Measurements from ENCODE around the gene COL5A1. TPM values are rescaled to one million over a fixed set of nuclear protein-coding genes. Genes with fewer than 3 reads are reported as not detected.

The COL5A1 gene
- total and polyA plus RNA-seq, 2 experiments from 2014 or later, result 2.5 to 13.1 TPM

DNA sequence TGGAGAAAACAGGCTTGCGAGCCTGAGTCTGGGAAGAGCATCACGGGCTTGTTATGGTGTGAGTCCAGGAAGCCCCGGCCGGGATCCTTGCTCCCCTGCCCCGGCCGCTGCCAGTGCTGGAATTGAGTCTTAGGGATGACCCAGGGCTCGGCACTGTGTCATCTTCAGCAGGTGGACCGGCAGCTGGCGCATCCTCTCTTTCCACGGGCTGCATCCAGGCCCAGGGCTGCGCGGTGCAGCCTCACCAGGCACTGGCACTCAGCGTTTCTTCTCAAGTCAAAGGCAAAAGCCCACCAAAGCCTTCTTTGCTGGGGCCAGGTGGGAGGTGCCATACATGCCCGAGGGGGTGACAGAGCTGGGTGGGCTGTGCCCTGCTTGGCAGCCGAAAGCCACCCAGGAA, 46.6 kb downstream of the COL5A1 start (continued):
- TF ChIP-seq, protein P1, sequence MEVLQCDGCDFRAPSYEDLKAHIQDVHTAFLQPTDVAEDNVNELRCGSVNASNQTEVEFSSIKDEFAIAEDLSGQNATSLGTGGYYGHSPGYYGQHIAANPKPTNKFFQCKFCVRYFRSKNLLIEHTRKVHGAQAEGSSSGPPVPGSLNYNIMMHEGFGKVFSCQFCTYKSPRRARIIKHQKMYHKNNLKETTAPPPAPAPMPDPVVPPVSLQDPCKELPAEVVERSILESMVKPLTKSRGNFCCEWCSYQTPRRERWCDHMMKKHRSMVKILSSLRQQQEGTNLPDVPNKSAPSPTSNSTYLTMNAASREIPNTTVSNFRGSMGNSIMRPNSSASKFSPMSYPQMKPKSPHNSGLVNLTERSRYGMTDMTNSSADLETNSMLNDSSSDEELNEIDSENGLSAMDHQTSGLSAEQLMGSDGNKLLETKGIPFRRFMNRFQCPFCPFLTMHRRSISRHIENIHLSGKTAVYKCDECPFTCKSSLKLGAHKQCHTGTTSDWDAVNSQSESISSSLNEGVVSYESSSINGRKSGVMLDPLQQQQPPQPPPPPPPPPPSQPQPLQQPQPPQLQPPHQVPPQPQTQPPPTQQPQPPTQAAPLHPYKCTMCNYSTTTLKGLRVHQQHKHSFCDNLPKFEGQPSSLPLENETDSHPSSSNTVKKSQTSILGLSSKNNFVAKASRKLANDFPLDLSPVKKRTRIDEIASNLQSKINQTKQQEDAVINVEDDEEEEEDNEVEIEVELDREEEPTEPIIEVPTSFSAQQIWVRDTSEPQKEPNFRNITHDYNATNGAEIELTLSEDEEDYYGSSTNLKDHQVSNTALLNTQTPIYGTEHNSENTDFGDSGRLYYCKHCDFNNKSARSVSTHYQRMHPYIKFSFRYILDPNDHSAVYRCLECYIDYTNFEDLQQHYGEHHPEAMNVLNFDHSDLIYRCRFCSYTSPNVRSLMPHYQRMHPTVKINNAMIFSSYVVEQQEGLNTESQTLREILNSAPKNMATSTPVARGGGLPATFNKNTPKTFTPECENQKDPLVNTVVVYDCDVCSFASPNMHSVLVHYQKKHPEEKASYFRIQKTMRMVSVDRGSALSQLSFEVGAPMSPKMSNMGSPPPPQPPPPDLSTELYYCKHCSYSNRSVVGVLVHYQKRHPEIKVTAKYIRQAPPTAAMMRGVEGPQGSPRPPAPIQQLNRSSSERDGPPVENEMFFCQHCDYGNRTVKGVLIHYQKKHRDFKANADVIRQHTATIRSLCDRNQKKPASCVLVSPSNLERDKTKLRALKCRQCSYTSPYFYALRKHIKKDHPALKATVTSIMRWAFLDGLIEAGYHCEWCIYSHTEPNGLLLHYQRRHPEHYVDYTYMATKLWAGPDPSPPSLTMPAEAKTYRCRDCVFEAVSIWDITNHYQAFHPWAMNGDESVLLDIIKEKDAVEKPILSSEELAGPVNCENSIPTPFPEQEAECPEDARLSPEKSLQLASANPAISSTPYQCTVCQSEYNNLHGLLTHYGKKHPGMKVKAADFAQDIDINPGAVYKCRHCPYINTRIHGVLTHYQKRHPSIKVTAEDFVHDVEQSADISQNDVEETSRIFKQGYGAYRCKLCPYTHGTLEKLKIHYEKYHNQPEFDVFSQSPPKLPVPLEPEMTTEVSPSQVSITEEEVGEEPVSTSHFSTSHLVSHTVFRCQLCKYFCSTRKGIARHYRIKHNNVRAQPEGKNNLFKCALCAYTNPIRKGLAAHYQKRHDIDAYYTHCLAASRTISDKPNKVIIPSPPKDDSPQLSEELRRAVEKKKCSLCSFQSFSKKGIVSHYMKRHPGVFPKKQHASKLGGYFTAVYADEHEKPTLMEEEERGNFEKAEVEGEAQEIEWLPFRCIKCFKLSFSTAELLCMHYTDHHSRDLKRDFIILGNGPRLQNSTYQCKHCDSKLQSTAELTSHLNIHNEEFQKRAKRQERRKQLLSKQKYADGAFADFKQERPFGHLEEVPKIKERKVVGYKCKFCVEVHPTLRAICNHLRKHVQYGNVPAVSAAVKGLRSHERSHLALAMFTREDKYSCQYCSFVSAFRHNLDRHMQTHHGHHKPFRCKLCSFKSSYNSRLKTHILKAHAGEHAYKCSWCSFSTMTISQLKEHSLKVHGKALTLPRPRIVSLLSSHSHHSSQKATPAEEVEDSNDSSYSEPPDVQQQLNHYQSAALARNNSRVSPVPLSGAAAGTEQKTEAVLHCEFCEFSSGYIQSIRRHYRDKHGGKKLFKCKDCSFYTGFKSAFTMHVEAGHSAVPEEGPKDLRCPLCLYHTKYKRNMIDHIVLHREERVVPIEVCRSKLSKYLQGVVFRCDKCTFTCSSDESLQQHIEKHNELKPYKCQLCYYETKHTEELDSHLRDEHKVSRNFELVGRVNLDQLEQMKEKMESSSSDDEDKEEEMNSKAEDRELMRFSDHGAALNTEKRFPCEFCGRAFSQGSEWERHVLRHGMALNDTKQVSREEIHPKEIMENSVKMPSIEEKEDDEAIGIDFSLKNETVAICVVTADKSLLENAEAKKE (CRISPR knock-in tag; IDR thresholded peaks at IDR 0.05), result no peak
- TF ChIP-seq ZNF331 (CRISPR knock-in tag; IDR thresholded peaks at IDR 0.05; ENCODE audit: low read depth) (no peak), POLR2AphosphoS5 (IDR thresholded peaks at IDR 0.05; ENCODE audit: low read depth) (no peak), EZH2phosphoT487 (IDR thresholded peaks at IDR 0.05; ENCODE audit: unreplicated experiment) (no peak), EZH2 (IDR thresholded peaks at IDR 0.05; ENCODE audit: low read depth, unreplicated experiment) (no peak), ZNF114 (CRISPR knock-in tag; IDR thresholded peaks at IDR 0.05) (no peak)
- TF ChIP-seq, protein P2, sequence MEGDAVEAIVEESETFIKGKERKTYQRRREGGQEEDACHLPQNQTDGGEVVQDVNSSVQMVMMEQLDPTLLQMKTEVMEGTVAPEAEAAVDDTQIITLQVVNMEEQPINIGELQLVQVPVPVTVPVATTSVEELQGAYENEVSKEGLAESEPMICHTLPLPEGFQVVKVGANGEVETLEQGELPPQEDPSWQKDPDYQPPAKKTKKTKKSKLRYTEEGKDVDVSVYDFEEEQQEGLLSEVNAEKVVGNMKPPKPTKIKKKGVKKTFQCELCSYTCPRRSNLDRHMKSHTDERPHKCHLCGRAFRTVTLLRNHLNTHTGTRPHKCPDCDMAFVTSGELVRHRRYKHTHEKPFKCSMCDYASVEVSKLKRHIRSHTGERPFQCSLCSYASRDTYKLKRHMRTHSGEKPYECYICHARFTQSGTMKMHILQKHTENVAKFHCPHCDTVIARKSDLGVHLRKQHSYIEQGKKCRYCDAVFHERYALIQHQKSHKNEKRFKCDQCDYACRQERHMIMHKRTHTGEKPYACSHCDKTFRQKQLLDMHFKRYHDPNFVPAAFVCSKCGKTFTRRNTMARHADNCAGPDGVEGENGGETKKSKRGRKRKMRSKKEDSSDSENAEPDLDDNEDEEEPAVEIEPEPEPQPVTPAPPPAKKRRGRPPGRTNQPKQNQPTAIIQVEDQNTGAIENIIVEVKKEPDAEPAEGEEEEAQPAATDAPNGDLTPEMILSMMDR (conservative IDR thresholded peaks at IDR 0.05; ENCODE audit: low read depth in 2 of 2), result no peak
- TF ChIP-seq, protein P3, sequence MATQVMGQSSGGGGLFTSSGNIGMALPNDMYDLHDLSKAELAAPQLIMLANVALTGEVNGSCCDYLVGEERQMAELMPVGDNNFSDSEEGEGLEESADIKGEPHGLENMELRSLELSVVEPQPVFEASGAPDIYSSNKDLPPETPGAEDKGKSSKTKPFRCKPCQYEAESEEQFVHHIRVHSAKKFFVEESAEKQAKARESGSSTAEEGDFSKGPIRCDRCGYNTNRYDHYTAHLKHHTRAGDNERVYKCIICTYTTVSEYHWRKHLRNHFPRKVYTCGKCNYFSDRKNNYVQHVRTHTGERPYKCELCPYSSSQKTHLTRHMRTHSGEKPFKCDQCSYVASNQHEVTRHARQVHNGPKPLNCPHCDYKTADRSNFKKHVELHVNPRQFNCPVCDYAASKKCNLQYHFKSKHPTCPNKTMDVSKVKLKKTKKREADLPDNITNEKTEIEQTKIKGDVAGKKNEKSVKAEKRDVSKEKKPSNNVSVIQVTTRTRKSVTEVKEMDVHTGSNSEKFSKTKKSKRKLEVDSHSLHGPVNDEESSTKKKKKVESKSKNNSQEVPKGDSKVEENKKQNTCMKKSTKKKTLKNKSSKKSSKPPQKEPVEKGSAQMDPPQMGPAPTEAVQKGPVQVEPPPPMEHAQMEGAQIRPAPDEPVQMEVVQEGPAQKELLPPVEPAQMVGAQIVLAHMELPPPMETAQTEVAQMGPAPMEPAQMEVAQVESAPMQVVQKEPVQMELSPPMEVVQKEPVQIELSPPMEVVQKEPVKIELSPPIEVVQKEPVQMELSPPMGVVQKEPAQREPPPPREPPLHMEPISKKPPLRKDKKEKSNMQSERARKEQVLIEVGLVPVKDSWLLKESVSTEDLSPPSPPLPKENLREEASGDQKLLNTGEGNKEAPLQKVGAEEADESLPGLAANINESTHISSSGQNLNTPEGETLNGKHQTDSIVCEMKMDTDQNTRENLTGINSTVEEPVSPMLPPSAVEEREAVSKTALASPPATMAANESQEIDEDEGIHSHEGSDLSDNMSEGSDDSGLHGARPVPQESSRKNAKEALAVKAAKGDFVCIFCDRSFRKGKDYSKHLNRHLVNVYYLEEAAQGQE (IDR thresholded peaks at IDR 0.05; ENCODE audit: unreplicated experiment), result no peak

Measured in GM23338 (cell line).